Measurements from ENCODE around the gene CLDN11. TPM values are rescaled to one million over a fixed set of nuclear protein-coding genes. Genes with fewer than 3 reads are reported as not detected.

Gene CLDN11
- total and polyA plus RNA-seq, 2 of the 8 experiments (the other 6 are each of a cell fraction or from before 2014, with no cell fraction given), result 4.8 to 12.5 TPM

DNA sequence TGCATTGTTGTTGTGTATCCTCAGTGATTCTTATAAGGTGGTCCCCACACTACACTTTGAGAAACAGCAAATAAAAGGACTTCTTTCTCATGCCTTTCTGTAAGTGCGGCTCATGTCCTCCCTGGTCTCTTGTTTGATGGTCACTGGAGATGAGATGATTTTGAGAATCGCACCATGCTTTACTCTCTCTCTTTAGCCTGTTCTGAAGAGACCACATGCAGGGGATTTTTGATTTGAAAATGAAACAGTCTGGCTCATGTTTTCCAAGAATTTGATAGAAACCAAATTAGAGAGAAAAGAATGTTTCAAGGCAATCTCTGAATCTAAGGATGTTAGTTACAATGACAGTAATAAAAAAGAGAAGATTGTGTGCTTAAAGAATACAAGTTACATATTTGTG lies 18.0 kb downstream of the CLDN11 start:
- H3K56ac ChIP-seq (replicated peaks; ENCODE audit: insufficient read length, low read depth, low read length), result no peak overlapping the region
- no peaks in the 10 kb centered on the region for H4K20me1 ChIP-seq (replicated peaks in 1 of 2; ENCODE audit: control insufficient read depth in 1 of 2, insufficient read depth in 2 of 2, low read length in 2 of 2)
- no peak overlapping the region for H3K14ac ChIP-seq (ENCODE audit: insufficient read length)
- no peaks in the 10 kb centered on the region for H3K23me2 ChIP-seq (ENCODE audit: low read depth, low read length)
- no peaks in the 10 kb centered on the region for H3K79me1 ChIP-seq (ENCODE audit: low read depth, low read length)
- FAIRE-seq, result no peak
- no peak overlapping the region for H3K23ac ChIP-seq (ENCODE audit: insufficient read length)
- H3K79me2 ChIP-seq (ENCODE audit: control insufficient read depth in 1 of 2, insufficient read depth in 2 of 2, low read length in 2 of 2), result no peaks in the 10 kb centered on the region
- H3K4me1 ChIP-seq (replicated peaks in 1 of 4; ENCODE audit: control insufficient read depth in 3 of 4, insufficient read depth in 4 of 4, low read length in 3 of 4), result no peaks in the 10 kb centered on the region; a peak in 1 of 7 replicates
- ChIA-PET CTCF (ENCODE audit: partially characterized antibody) (interaction anchor here (1.7 kb wide), 1 partner anchor 61 kb away, joined by 8 read pairs; no protein-coding TSS in a partner anchor), POLR2A (ENCODE audit: partially characterized antibody) (no interaction called here)
- no peak overlapping the region for H2BK5ac ChIP-seq (ENCODE audit: low read depth, low read length)
- no peak overlapping the region for H2BK15ac ChIP-seq (ENCODE audit: low read length)
- H3K27me3 ChIP-seq (replicated peaks in 1 of 4; ENCODE audit: control insufficient read depth in 3 of 4, extremely low read depth in 1 of 4, insufficient read depth in 3 of 4, low read length in 3 of 4), result no peaks in the 10 kb centered on the region
- H2BK20ac ChIP-seq (ENCODE audit: low read length), result no peak overlapping the region
- no peak overlapping the region for H4K8ac ChIP-seq (ENCODE audit: extremely low read depth, insufficient read depth, low read length)
- no peak overlapping the region for H2AFZ ChIP-seq (ENCODE audit: low read length)
- H3K18ac ChIP-seq (ENCODE audit: extremely low read depth, low read length), result no peak overlapping the region
- no peak overlapping the region for H2BK12ac ChIP-seq (ENCODE audit: low read depth, low read length)
- H3K36me3 ChIP-seq (ENCODE audit: control insufficient read depth in 2 of 4, insufficient read depth in 4 of 4, low read length in 3 of 4), result no peaks in the 10 kb centered on the region
- H3K4me3 ChIP-seq (ENCODE audit: extremely low read depth in 1 of 4, insufficient read depth in 2 of 4, low read depth in 3 of 4, low read length in 4 of 4), result no peak overlapping the region
- no peak overlapping the region for H2BK120ac ChIP-seq (replicated peaks; ENCODE audit: low read depth, low read length)
- H3K9me3 ChIP-seq (ENCODE audit: insufficient read depth in 2 of 2, low read depth in 1 of 2, low read length in 1 of 2), result no peaks in the 10 kb centered on the region
- H3K27ac ChIP-seq (ENCODE audit: low read depth, low read length), result no peak overlapping the region
- 92% methylated on average over 2 of the region's 2 CpGs; no CpG with 5 or more reads in 1 of the 2 experiments for WGBS, 2 experiments (ENCODE audit: extremely low coverage in 1 of 2, insufficient coverage in 1 of 2, insufficient read length in 1 of 2, insufficient replicate concordance in 2 of 2, low coverage in 1 of 2, low lambda C conversion rate in 2 of 2, missing lambda C conversion rate in 1 of 2)
- H4K5ac ChIP-seq (ENCODE audit: insufficient read length, low read depth, low read length), result no peak overlapping the region
- H3K4me2 ChIP-seq (ENCODE audit: insufficient read depth in 1 of 2, low read depth in 2 of 2, low read length in 2 of 2), result no peak overlapping the region
- H4K91ac ChIP-seq (replicated peaks; ENCODE audit: insufficient read length, low read length), result no peak overlapping the region
- H3K4ac ChIP-seq (replicated peaks; ENCODE audit: insufficient read length, low read depth, low read length), result no peak overlapping the region
- no peak for DNase-seq (ENCODE audit: low read depth in 1 of 2, low spot score in 2 of 2)
- no peak overlapping the region for H2AK5ac ChIP-seq (ENCODE audit: low read depth, low read length)
- H3K9ac ChIP-seq (replicated peaks in 1 of 4; ENCODE audit: extremely low read depth in 1 of 4, low read depth in 3 of 4, low read length in 3 of 4), result no peak overlapping the region
- TF ChIP-seq CHD1 (IDR thresholded peaks at IDR 0.05; ENCODE audit: low read depth, low read length) (no peak), SUZ12 (IDR thresholded peaks at IDR 0.05; ENCODE audit: low read length) (no peak), RNF2 (IDR thresholded peaks at IDR 0.05; ENCODE audit: borderline replicate concordance, low read depth, low read length, missing control alignments, poor library complexity, severe bottlenecking) (no peak), TAF7 (optimal IDR thresholded peaks at IDR 0.05; ENCODE audit: borderline replicate concordance, low read depth, low read length) (no peak), SRF (IDR thresholded peaks at IDR 0.05; ENCODE audit: low read depth, low read length) (no peak), CBX5 (IDR thresholded peaks at IDR 0.05; ENCODE audit: low read depth, low read length) (no peak), HDAC2 (IDR thresholded peaks at IDR 0.05; ENCODE audit: borderline replicate concordance in 1 of 2, low read depth in 2 of 2, low read length in 2 of 2) (no peak), FOSL1 (IDR thresholded peaks at IDR 0.05; ENCODE audit: insufficient read depth, low read depth, low read length) (no peak), SAP30 (IDR thresholded peaks at IDR 0.05; ENCODE audit: insufficient read depth, insufficient replicate concordance, low read length) (no peak), RFX5 (IDR thresholded peaks at IDR 0.05; ENCODE audit: borderline replicate concordance, low read depth, low read length) (no peak)
- TF ChIP-seq, protein P1, sequence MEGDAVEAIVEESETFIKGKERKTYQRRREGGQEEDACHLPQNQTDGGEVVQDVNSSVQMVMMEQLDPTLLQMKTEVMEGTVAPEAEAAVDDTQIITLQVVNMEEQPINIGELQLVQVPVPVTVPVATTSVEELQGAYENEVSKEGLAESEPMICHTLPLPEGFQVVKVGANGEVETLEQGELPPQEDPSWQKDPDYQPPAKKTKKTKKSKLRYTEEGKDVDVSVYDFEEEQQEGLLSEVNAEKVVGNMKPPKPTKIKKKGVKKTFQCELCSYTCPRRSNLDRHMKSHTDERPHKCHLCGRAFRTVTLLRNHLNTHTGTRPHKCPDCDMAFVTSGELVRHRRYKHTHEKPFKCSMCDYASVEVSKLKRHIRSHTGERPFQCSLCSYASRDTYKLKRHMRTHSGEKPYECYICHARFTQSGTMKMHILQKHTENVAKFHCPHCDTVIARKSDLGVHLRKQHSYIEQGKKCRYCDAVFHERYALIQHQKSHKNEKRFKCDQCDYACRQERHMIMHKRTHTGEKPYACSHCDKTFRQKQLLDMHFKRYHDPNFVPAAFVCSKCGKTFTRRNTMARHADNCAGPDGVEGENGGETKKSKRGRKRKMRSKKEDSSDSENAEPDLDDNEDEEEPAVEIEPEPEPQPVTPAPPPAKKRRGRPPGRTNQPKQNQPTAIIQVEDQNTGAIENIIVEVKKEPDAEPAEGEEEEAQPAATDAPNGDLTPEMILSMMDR (IDR thresholded peaks at IDR 0.05; ENCODE audit: control extremely low read depth in 1 of 3, insufficient read depth in 1 of 3, low read depth in 1 of 3, low read length in 3 of 3), result no peak

All from H1 (cell line).